Cardiac fibroblast (primary cell): ENCODE measurements around the gene MAGEB17.

Source experiments
- DNase-seq, 2 donors: peaks; one replicate each; pipeline versions ENCODE4 v3.0.0 to v3.0.0-alpha.2; 2010; ENCODE audit warnings: low read depth in 2 of 2
- H3K4me3 ChIP-seq, 2 donors: replicated peaks in 1 of 2; 1 replicate in 1 of 2; 2 replicates in 1 of 2; pipeline ENCODE4 v1.5.1; 2011; ENCODE audit warnings: low read depth in 2 of 2, low read length in 2 of 2, mild to moderate bottlenecking in 2 of 2, moderate library complexity in 1 of 2
- CTCF ChIP-seq: IDR thresholded peaks from one replicate; pipeline ENCODE4 v1.5.1; 2011; ENCODE audit warnings: low read depth, mild to moderate bottlenecking, low read length, inconsistent platforms

MAGEB17 gene, protein sequence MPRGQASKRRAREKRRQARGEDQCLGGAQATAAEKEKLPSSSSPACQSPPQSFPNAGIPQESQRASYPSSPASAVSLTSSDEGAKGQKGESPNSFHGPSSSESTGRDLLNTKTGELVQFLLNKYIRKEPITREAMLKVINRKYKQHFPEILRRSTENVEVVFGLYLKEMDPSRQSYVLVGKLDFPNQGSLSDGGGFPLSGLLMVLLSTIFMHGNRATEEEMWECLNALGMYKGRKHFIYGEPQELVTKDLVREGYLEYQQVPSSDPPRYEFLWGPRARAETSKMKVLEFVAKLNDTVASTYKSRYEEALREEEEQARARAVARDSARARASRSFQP

GRCh38 chrX:16167181-16167580 is at the start of gene MAGEB17:
Gene MAGEB17, plus strand, starts transcription at chrX:16167481. Its CDS starts 2,902 bp downstream, at chrX:16170383.
- H3K4me3 ChIP-seq = no peak within 1 kb of the TSS
- no peak for TF ChIP-seq CTCF
- DNase-seq = no peak

GRCh38 chrX:16119353-16120220 is 47.7 kb upstream of the MAGEB17 start:
- DNase-seq = no peak
- H3K4me3 ChIP-seq = no peak overlapping the region
- TF ChIP-seq CTCF = no peak

DNA sequence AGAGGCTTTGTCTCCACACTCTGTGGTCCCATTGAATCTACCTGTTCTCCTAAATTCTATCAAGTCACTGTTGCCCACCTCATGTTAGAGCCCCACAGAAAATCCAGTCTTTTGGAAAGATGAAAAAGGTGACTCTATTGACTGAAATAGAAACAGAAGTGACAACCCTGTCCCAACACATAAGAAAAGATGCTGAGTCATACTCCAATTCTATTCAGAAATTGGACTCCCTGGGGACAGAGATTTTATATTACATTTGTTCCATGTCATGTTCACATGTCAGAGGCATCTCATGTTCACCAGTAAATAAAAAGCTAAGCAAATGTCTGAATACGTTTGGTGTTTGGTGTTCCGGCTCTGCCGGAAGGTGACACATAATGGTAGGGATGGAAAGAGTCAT is 46.9 kb upstream of the MAGEB17 start:
- DNase-seq = no peak
- no peak for TF ChIP-seq CTCF
- H3K4me3 ChIP-seq = no peak overlapping the region

GRCh38 chrX:16123222-16123786 is 44.0 kb upstream of the MAGEB17 start, which contains the start of gene GRPR:
Gene GRPR, plus strand, starts transcription at chrX:16123565. Its CDS starts 389 bp downstream, at chrX:16123954.
- TF ChIP-seq CTCF = peak; percentile 61
- H3K4me3 ChIP-seq = no peak within 1 kb of the TSS
- peak; percentile 83 to 85 for DNase-seq

- TF ChIP-seq CTCF = no peak
- H3K4me3 ChIP-seq = no peak overlapping the region
- no peak for DNase-seq
Observed at GRCh38 chrX:16124201-16124600, 43.1 kb upstream of the MAGEB17 start.

- DNase-seq = no peak
- no peak overlapping the region for H3K4me3 ChIP-seq
- no peak for TF ChIP-seq CTCF
Observed at GRCh38 chrX:16125520-16126149, 41.6 kb upstream of the MAGEB17 start.
